Epidermal melanocyte (primary cell): ENCODE results near the gene SRC.

ENCODE experiments used
- DNase-seq: peaks from one replicate; pipeline ENCODE4 v3.0.0; 2011; ENCODE audit warnings: low spot score; ENCODE audit not compliant: insufficient read length

Gene SRC

GRCh38 chr20:37381621-37382471 lies 35.9 kb downstream of the SRC start:
- DNase-seq, result no peak

DNA sequence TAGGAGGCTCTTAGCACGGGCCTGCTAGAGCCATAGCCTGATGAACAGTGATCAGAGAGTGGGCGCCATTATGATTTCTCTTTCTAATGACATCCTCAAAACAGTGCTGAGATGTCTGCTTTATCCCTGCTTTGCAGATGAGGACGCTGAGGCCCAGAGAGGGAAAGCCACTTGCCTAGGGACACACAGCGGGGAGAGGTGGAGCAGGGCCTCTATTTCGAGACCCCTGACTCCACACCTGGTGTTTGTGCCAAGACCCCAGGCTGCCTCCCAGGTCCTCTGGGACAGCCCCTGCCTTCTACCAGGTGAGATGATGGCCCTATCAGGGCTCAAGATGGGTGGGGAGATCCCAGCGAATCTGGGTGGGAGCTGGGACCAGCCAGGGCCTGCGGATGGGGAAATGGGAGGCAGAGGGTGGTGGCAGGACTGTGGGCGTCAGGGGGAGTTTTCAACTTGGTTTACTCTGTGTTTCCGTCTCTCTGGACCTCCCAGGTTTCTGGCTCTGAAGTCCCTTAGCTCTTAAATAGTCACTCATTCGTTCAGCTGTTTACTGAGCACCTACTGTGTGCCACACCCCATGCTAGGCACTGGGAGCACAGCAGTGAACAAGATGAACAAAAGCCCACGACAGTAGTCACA lies 36.7 kb downstream of the SRC start:
- no peak for DNase-seq

DNA sequence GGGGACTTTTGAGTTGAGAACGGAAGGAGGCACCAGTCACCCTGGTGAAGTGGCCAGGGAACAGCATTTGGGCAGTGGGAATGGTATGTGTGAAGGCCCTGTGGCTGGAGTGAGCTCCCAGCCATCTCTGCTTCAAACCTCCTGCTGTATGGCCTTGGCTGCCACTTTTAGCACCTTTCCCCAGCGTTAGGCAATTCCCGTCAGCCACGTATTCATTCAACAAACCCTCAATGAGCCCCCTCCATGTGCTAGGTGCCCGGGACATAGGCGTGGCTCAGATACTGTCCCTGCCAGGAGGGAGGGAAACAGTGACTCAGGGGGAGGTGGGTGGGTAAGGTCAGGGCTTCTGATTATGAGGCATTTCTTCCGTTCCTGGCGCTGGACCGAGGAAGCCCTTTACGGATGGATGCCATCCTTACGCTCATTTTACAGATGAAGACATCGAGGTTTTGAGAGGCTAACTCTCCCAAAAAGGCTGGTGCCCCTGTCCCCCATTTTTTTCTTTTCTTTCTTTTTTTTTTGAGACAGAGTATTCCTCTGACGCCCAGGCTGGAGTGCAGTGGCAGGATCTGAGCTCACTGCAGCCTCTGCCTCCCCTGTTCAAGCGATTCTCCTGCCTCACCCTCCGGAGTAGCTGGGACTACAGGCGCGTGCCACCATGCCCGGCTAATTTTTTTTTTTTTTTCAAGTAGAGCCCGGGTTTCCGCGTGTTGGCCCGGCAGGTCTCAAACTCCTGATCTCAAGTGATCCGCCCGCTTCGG lies 37.5 kb downstream of the SRC start:
- DNase-seq, result no peak

DNA sequence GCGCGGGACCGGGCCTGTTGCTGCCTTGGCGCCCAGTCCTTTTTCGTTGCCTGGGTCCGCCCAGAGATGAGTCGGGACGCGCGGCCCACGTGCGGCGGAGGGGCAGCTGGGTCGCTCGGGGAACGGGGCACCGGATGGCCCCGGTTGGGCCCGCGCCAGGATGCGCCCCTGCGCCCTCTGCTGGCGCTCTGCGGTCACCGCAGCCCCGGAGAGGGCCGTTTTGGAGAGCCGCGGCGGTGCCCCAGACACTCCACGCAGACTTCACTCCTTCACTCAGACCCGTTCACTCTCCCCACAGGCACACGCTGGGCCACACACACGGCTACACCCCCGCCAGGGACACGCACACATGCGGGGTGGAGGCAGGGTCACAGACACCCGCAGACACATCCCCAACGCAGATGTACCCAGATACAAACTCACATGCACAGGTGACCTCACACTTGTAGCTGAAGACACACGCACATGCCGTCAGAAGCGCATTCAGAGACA lies 38.8 kb downstream of the SRC start:
- DNase-seq, result peak; percentile 44

GRCh38 chr20:37385176-37385575 lies 39.2 kb downstream of the SRC start:
- DNase-seq, result no peak

GRCh38 chr20:37385659-37386504 lies 39.9 kb downstream of the SRC start:
- DNase-seq, result no peak

DNA sequence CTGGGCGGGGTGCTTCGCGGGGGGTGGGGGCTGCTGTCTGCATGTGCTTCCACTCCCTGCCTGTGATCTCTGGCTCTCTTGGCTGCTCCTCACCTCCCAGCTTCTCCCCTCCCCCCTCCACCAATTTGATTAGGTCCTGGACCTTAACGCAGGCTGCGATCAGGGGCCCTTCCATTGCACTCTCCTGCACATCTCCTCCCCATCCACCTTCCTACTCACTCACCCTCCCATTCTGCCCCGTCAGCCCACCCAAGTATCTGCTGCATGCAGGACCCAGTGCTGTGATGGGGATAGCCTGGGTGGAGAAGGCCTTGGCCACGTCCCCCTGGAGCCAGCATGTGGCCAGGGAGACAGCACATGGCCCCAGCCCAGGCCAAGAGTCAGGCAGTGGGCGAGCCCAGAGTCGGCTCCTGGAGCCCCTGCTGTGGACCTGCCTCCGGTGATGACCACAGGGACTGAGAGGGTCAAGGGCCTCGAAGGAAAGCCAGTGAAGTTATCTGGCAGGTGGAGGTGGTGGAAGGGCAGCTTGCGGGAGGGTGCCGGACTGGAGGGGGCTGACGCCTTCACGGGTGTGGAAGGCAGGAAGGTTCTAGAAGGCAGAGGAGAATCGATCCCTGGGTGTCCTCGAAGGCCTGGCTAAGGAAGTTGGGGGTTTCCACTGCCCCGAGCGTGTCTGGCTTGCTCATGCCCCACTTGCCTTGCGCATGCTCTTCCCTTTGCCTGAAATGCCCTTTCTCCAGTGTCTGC lies 40.7 kb downstream of the SRC start:
- no peak for DNase-seq

GRCh38 chr20:37387519-37388269 lies 41.8 kb downstream of the SRC start:
- no peak for DNase-seq

GRCh38 chr20:37388831-37389230 lies 42.9 kb downstream of the SRC start:
- DNase-seq, result no peak

DNA sequence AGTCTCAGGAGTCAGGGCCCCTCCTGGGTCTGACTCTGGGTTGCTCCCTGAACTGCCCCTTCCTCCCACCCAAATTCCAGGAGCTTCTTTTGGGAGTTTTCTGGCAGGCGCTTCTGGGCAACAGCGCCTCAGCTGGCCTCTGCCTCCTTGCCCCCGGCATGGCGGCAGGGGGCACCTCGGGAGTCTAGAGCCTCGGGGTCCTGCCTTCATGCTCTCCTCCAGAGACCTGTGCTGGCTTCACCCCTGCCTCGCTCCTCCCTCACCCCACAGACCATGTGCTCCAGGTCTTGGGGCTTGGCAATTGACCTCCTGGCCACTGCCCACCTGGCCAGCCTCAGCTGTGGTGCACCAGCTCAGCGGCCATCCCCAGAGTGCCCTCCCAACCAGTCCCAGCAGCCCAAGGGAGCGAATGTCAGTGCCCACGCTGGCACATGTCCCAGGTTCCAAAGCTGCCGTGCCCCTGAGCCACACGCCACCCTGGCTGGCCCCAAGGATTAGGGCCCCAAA lies 43.4 kb downstream of the SRC start:
- DNase-seq, result no peak

GRCh38 chr20:37389844-37390275 lies 43.9 kb downstream of the SRC start:
- DNase-seq, result no peak

GRCh38 chr20:37390503-37390890 lies 44.6 kb downstream of the SRC start:
- no peak for DNase-seq

- DNase-seq, result no peak
Observed at GRCh38 chr20:37390891-37391525, 45.1 kb downstream of the SRC start.

- DNase-seq, result no peak
Observed at GRCh38 chr20:37392441-37393195, 46.7 kb downstream of the SRC start.

DNA sequence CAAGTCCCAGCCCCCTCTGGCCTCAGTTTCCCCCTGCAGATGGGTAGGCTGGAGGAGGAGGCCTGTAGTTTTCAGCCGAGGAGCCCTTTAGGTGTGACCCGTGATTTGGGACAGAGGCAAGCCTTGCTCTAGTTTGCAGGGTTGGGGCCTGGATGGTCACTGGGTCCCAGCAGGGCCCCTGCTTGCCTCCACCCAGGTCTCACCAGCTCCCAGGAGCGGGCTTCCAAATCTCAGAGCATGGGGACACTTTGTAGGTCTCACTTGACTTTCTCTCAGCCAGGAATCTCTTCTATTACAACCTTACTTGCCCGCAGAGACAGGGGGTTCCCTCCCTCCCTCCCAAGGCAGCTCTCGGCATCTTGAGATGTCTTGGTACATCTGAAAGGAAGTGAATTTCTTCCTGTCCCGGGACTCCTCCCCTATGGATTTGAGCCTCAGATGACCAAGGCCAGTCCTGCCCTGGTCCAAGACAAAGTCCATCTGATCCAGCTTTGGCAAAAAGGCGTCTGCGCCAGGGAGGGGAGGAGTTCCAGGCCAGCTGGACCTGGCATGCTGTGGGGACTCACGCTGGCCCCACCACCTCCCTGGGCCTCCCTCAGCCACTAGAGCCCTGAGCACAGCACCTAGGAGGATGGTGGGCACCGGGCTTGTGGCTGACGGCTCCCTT lies 47.4 kb downstream of the SRC start:
- DNase-seq, result no peak

- DNase-seq, result no peak
Observed at GRCh38 chr20:37393863-37394542, 48.1 kb downstream of the SRC start.
